ENCODE data around the gene SAT1. TPM values are rescaled to one million over a fixed set of nuclear protein-coding genes. Genes with fewer than 3 reads are reported as not detected.

The SAT1 gene
- total and polyA plus RNA-seq, 2 of the 13 experiments (the other 11 are each of a cell fraction or from before 2014, with no cell fraction given), result 216 to 1,243 TPM

- no peak for TF ChIP-seq ZNF562 (CRISPR knock-in tag; IDR thresholded peaks at IDR 0.05; ENCODE audit: borderline replicate concordance)
- peak; percentile 77; the same call in 1 of the 2 replicates for TF ChIP-seq ZFP91 (CRISPR knock-in tag; IDR thresholded peaks at IDR 0.05; ENCODE audit: borderline replicate concordance)
- TF ChIP-seq DMAP1 (CRISPR knock-in tag; IDR thresholded peaks at IDR 0.05), result 0 out of 2 replicates have a peak, but pooled peaks have one; percentile 43
- 0 out of 2 replicates have a peak, but pooled peaks have one; percentile 32 for TF ChIP-seq ZNF777 (CRISPR knock-in tag; IDR thresholded peaks at IDR 0.05)
- TF ChIP-seq IKZF4 (CRISPR knock-in tag; IDR thresholded peaks at IDR 0.05; ENCODE audit: borderline replicate concordance, low read depth, not compliant biosample characterization), result no peak
- peak; percentile 26; the same call in 1 of the 2 replicates for TF ChIP-seq NRL (CRISPR knock-in tag; IDR thresholded peaks at IDR 0.05; ENCODE audit: borderline replicate concordance)
- TF ChIP-seq NR2C2 (CRISPR knock-in tag; IDR thresholded peaks at IDR 0.05; ENCODE audit: borderline replicate concordance), result peak; percentile 35; the same call in 1 of the 2 replicates
- no peak for TF ChIP-seq FOXO4 (CRISPR knock-in tag; conservative IDR thresholded peaks at IDR 0.05)
- TF ChIP-seq POLR2AphosphoS5 (IDR thresholded peaks at IDR 0.05; ENCODE audit: low read depth, low read length), result peak; percentile 36; the same call in 1 of the 2 replicates
- TF ChIP-seq PHF5A (CRISPR knock-in tag; IDR thresholded peaks at IDR 0.05; ENCODE audit: low read depth, unreplicated experiment), result no peak
- TF ChIP-seq NFIC (IDR thresholded peaks at IDR 0.05; ENCODE audit: low read length), result no peak
- TF ChIP-seq ZNF468 (CRISPR knock-in tag; IDR thresholded peaks at IDR 0.05), result no peak
- no peak for TF ChIP-seq ELK4 (CRISPR knock-in tag; IDR thresholded peaks at IDR 0.05; ENCODE audit: borderline replicate concordance)
Measured at GRCh38 chrX:23742697-23743622, 40.0 kb upstream of the SAT1 start, which contains the start of gene ACOT9 (continued).

Data from HepG2 (cell line).